Measurements from ENCODE around the gene CDH15. TPM values are rescaled to one million over a fixed set of nuclear protein-coding genes. Genes with fewer than 3 reads are reported as not detected.

CDH15 gene
- total and polyA plus RNA-seq, 2 experiments from 2014 or later, result 0.06 TPM; not detected in 1

DNA sequence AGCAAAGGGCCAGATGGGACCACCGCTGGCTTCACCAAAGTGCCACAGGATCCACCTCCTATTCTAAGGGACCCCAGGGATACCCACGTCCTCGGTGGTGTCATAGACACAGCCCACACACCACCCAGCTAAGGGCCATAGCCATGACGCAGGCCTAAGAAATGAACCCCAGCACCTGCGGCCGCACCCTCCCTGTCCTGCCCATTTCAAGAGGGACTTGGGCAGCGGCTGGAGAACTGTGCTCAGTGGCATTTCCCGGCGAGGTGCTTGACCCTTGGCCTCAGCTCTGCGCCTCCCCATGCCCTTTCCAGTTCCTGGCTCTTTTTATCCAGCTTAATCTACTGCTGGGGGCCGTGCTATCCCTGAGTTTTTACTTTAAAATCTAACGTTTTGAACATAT lies 73.2 kb downstream of the CDH15 start:
- DNase-seq, result no peak
- Histone ChIP-seq H3K9me3 (ENCODE audit: low read depth) (no peaks in the 10 kb centered on the region), H3K27me3 (replicated peaks; ENCODE audit: insufficient read depth) (no peaks in the 10 kb centered on the region), H3K4me2 (ENCODE audit: unreplicated experiment) (no peak overlapping the region), H3F3A (ENCODE audit: insufficient read depth) (peaks cover 10% of the 10 kb centered on the region), H3K9ac (no peak overlapping the region), H2AFZ (no peak overlapping the region), H3K27ac (no peak overlapping the region), H3K9me2 (ENCODE audit: insufficient read depth) (no peaks in the 10 kb centered on the region), H3K4me3 (no peak overlapping the region), H3K79me2 (ENCODE audit: insufficient read depth) (peaks cover 5% of the 10 kb centered on the region; the same call in 1 of the 2 replicates), H3K4me1 (ENCODE audit: insufficient read depth) (no peaks in the 10 kb centered on the region), H3K36me3 (ENCODE audit: low read depth) (no peaks in the 10 kb centered on the region), H4K20me1 (ENCODE audit: insufficient read depth) (no peaks in the 10 kb centered on the region)
- in situ Hi-C loops (cut with MboI), result no loop called here
- TF ChIP-seq EZH2phosphoT487 (IDR thresholded peaks at IDR 0.05; ENCODE audit: insufficient read depth, low read depth) (no peak), EZH2 (IDR thresholded peaks at IDR 0.05; ENCODE audit: insufficient read depth, poor library complexity, severe bottlenecking) (no peak)
- 61 to 68% methylated on average over 12 of the region's 12 CpGs for WGBS, 2 experiments (ENCODE audit: low coverage in 1 of 2, low lambda C conversion rate in 2 of 2, missing lambda C conversion rate in 2 of 2)

Other genes starting within 250 kb of the CDH15 start
- not detected in 2 replicates for gene CBFA2T3, start 194.5 kb upstream of the CDH15 start, total RNA-seq (2014; rRNA removed; shearing (Covaris generic))
- gene CBFA2T3, start 194.5 kb upstream of the CDH15 start, polyA plus RNA-seq (2016; fragmentation: Nextera tagmentation; extraction: Ambion mirVana), result 0.08 TPM in 1 of 2 replicates, not detected in the other
- gene ACSF3, start 77.9 kb upstream of the CDH15 start, total RNA-seq (2014; rRNA removed; shearing (Covaris generic)), result 17.1 and 26.7 TPM in 2 replicates
- gene ACSF3, start 77.9 kb upstream of the CDH15 start, polyA plus RNA-seq (2016; fragmentation: Nextera tagmentation; extraction: Ambion mirVana), result 15.2 and 15.9 TPM in 2 replicates
- not detected in 2 replicates for gene SLC22A31, start 28.8 kb downstream of the CDH15 start, total RNA-seq (2014; rRNA removed; shearing (Covaris generic))
- gene SLC22A31, start 28.8 kb downstream of the CDH15 start, polyA plus RNA-seq (2016; fragmentation: Nextera tagmentation; extraction: Ambion mirVana), result not detected in 2 replicates
- gene ZNF778, start 46.0 kb downstream of the CDH15 start, total RNA-seq (2014; rRNA removed; shearing (Covaris generic)), result 3.6 and 16.6 TPM in 2 replicates
- 3.0 and 4.0 TPM in 2 replicates for gene ZNF778, start 46.0 kb downstream of the CDH15 start, polyA plus RNA-seq (2016; fragmentation: Nextera tagmentation; extraction: Ambion mirVana)